HEK293T (cell line): ENCODE data around the gene UGT8.

Source experiments
- ARNT ChIP-seq: fragments of 450-650 bp; IDR thresholded peaks from 2 replicates; pipeline ENCODE4 v1.6.1; 2017; ENCODE audit warnings: mild to moderate bottlenecking
- BHLHE40 ChIP-seq: fragments of 450-650 bp; IDR thresholded peaks from 2 replicates; pipeline ENCODE4 v1.6.1; 2016; ENCODE audit warnings: mild to moderate bottlenecking, moderate library complexity, borderline replicate concordance
- ELF4 ChIP-seq: fragments of 450-650 bp; IDR thresholded peaks from 2 replicates; pipeline ENCODE4 v1.6.1; 2017; ENCODE audit warnings: antibody characterized with exemption
- FOXA1 ChIP-seq: fragments of 450-650 bp; IDR thresholded peaks from 2 replicates; pipeline ENCODE4 v1.6.1; 2016; ENCODE audit warnings: mild to moderate bottlenecking
- FOXK2 ChIP-seq: fragments of 450-650 bp; IDR thresholded peaks from 2 replicates; pipeline ENCODE4 v1.6.1; 2016; ENCODE audit warnings: mild to moderate bottlenecking
- FOXM1 ChIP-seq: fragments of 450-650 bp; IDR thresholded peaks from 2 replicates; pipeline ENCODE4 v1.6.1; 2017; ENCODE audit warnings: mild to moderate bottlenecking, borderline replicate concordance
- NFRKB ChIP-seq: fragments of 450-650 bp; IDR thresholded peaks from 2 replicates; pipeline ENCODE4 v1.6.1; 2016; ENCODE audit warnings: mild to moderate bottlenecking, moderate library complexity
- PKNOX1 ChIP-seq: fragments of 450-650 bp; IDR thresholded peaks from 2 replicates; pipeline ENCODE4 v1.6.1; 2016
- TARDBP ChIP-seq: fragments of 450-650 bp; IDR thresholded peaks from 2 replicates; pipeline ENCODE4 v1.6.1; 2016

GRCh38 chr4:114677346-114677979 lies 78.9 kb downstream of the UGT8 start:
- TF ChIP-seq FOXM1 (no peak), PKNOX1 (no peak), TARDBP (no peak), FOXK2 (no peak), FOXA1 (no peak), BHLHE40 (no peak), ELF4 (no peak), ARNT (no peak), NFRKB (no peak)
